HEK293T (cell line): ENCODE results near the gene JAG1.

Experiments
- CTCF ChIA-PET: fragments of 350-600 bp; formaldehyde crosslinking; extraction: SDS; loops from one replicate; lab custom pipeline; 2021; ENCODE audit warnings: antibody characterized with exemption, inconsistent platforms; lab: Yijun Ruan, JAX
- POLR2A ChIA-PET: fragments of 350-600 bp; formaldehyde crosslinking; extraction: SDS; loops from one replicate; lab custom pipeline; 2020; ENCODE audit warnings: antibody characterized with exemption, inconsistent platforms; lab: Yijun Ruan, JAX
- DNase-seq: peaks from one replicate; pipeline ENCODE4 v3.0.0; 2012; ENCODE audit warnings: mixed read lengths; ENCODE audit errors: extremely low spot score
- ARNT ChIP-seq: fragments of 450-650 bp; IDR thresholded peaks from 2 replicates; pipeline ENCODE4 v1.6.1; 2017; ENCODE audit warnings: mild to moderate bottlenecking
- BHLHE40 ChIP-seq: fragments of 450-650 bp; IDR thresholded peaks from 2 replicates; pipeline ENCODE4 v1.6.1; 2016; ENCODE audit warnings: mild to moderate bottlenecking, moderate library complexity, borderline replicate concordance
- CTBP1 ChIP-seq: fragments of 450-650 bp; IDR thresholded peaks from 2 replicates; pipeline ENCODE4 v1.6.1; 2016; ENCODE audit warnings: borderline replicate concordance
- ELF4 ChIP-seq: fragments of 450-650 bp; IDR thresholded peaks from 2 replicates; pipeline ENCODE4 v1.6.1; 2017; ENCODE audit warnings: antibody characterized with exemption
- FOXA1 ChIP-seq: fragments of 450-650 bp; IDR thresholded peaks from 2 replicates; pipeline ENCODE4 v1.6.1; 2016; ENCODE audit warnings: mild to moderate bottlenecking
- FOXK2 ChIP-seq: fragments of 450-650 bp; IDR thresholded peaks from 2 replicates; pipeline ENCODE4 v1.6.1; 2016; ENCODE audit warnings: mild to moderate bottlenecking
- FOXM1 ChIP-seq: fragments of 450-650 bp; IDR thresholded peaks from 2 replicates; pipeline ENCODE4 v1.6.1; 2017; ENCODE audit warnings: mild to moderate bottlenecking, borderline replicate concordance
- HDGF ChIP-seq: fragments of 450-650 bp; IDR thresholded peaks from 2 replicates; pipeline ENCODE4 v1.6.1; 2017; ENCODE audit warnings: antibody characterized with exemption, borderline replicate concordance
- L3MBTL2 ChIP-seq: fragments of 450-650 bp; conservative IDR thresholded peaks from 2 replicates; pipeline ENCODE4 v1.6.1; 2016; ENCODE audit warnings: mild to moderate bottlenecking
- LEF1 ChIP-seq: fragments of 450-650 bp; IDR thresholded peaks from 2 replicates; pipeline ENCODE4 v1.6.1; 2017; ENCODE audit warnings: mild to moderate bottlenecking, borderline replicate concordance
- NFRKB ChIP-seq: fragments of 450-650 bp; IDR thresholded peaks from 2 replicates; pipeline ENCODE4 v1.6.1; 2016; ENCODE audit warnings: mild to moderate bottlenecking, moderate library complexity
- SP1 ChIP-seq: fragments of 450-650 bp; IDR thresholded peaks from 2 replicates; pipeline ENCODE4 v1.6.1; 2017
- SUZ12 ChIP-seq: fragments of 450-650 bp; IDR thresholded peaks from 2 replicates; pipeline ENCODE4 v1.6.1; 2016; ENCODE audit warnings: mild to moderate bottlenecking
- TARDBP ChIP-seq: fragments of 450-650 bp; IDR thresholded peaks from 2 replicates; pipeline ENCODE4 v1.6.1; 2016
- ZNF384 ChIP-seq: fragments of 450-650 bp; IDR thresholded peaks from 2 replicates; pipeline ENCODE4 v1.6.1; 2016
- TF ChIP-seq, protein P1 (sequence below): fragments of 450-650 bp; IDR thresholded peaks from 2 replicates; pipeline ENCODE4 v1.6.1; 2016

JAG1 gene

DNA sequence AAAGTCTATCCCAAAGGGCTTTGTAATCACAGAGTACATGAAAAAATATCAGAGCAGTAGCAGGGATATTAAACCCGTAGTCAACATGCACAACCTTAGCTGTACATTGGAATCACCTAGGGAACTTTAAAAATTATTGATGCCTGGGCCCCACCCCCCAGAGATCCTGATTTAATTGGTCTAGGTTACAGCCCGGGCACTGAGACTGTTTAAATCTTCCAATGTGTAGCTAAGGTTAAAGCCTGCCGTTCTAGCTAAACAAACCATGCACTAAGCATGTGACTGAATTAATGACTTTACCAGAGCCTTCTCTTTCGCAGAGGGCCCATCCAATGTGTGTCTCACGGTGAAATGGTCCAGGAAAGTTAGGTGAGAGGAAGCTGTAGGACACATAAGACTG is 14.1 kb upstream of the JAG1 start:
- no peak for TF ChIP-seq FOXK2
- no peak for TF ChIP-seq FOXA1
- no peak for TF ChIP-seq BHLHE40
- TF ChIP-seq, protein P1, sequence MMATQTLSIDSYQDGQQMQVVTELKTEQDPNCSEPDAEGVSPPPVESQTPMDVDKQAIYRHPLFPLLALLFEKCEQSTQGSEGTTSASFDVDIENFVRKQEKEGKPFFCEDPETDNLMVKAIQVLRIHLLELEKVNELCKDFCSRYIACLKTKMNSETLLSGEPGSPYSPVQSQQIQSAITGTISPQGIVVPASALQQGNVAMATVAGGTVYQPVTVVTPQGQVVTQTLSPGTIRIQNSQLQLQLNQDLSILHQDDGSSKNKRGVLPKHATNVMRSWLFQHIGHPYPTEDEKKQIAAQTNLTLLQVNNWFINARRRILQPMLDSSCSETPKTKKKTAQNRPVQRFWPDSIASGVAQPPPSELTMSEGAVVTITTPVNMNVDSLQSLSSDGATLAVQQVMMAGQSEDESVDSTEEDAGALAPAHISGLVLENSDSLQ, result no peak
- no peak for TF ChIP-seq CTBP1
- no peak for TF ChIP-seq LEF1
- TF ChIP-seq ELF4, result no peak
- no peak for TF ChIP-seq ARNT
- no peak for TF ChIP-seq HDGF
- no peak for TF ChIP-seq TARDBP
- no peak for TF ChIP-seq ZNF384
- no peak for TF ChIP-seq NFRKB
- TF ChIP-seq L3MBTL2, result no peak
- TF ChIP-seq SP1, result no peak
- TF ChIP-seq FOXM1, result no peak
- no peak for TF ChIP-seq SUZ12
- POLR2A ChIA-PET, result no interaction called here
- CTCF ChIA-PET, result no interaction called here

DNA sequence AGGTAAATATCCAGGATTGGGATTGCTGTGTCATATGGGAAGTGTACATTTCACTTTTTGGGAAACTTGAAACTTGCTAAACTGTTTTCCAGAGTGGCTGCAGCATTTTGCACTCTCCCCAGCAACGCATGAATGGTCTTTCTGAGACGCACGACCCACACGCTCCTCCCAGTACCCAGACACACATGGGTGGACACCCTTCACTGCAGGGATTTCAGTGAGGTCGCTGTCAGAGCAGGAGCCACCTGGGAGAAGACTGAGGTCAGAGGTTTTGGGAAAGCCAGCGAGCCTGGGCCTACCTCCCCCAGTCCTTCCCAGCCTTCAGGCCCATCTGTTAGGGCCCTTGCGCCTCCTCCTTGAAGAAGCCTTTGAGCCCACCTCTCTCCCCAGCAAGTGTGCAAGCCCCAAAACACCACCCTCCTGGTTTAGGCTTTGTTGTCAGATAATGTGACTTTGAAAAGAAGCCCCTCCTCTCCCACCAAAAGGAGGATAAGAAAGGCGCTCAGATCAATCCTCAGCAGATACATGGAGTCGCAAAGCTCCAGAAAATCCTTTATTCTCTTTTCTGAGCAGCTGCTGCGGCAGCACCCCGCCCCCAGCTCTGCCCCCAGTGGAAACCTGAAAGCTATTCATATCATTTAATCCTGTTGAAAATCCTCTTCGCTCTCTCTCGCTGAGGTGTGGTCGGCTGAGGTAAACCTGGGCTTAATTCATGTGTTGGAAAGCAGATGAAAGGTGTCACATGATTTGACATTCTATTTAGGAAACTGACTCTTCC is 12.7 kb upstream of the JAG1 start:
- no peak for DNase-seq
- TF ChIP-seq NFRKB (no peak), TARDBP (no peak), SP1 (no peak), FOXK2 (no peak), CTBP1 (no peak), BHLHE40 (no peak), HDGF (no peak), FOXM1 (no peak), L3MBTL2 (no peak)
- TF ChIP-seq, protein P1, result no peak
- ChIA-PET CTCF (interaction anchor here (0.8 kb wide), 1 partner anchor 10 kb away, joined by 3 read pairs; no protein-coding TSS in a partner anchor), POLR2A (no interaction called here)

More for the DNA sequence above, 14.1 kb upstream of the JAG1 start:
- DNase-seq, result no peak

DNA sequence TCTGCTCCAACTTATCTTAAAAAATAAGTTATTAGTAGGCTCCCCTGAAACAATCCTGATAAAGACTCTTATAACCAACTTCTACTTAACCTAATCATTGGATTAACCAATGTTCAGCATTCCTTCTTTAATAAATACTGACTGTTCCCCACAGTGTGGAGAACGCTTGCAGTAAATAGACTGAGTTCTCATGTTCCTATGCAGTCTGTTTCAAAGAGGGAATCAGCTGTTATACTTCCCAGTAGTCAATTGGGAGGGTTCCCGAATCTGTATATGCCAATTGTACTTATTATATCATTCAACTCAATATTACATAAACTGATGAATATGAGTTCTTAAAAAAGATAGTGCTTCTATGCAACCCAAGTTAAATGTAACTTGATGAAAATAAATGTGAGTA is 9.7 kb upstream of the JAG1 start:
- TF ChIP-seq FOXA1 (no peak), ELF4 (no peak), FOXK2 (no peak), BHLHE40 (no peak), L3MBTL2 (no peak), FOXM1 (no peak), NFRKB (no peak)
- TF ChIP-seq, protein P1, result no peak
- ChIA-PET CTCF (no interaction called here), POLR2A (no interaction called here)
- DNase-seq, result no peak

DNA sequence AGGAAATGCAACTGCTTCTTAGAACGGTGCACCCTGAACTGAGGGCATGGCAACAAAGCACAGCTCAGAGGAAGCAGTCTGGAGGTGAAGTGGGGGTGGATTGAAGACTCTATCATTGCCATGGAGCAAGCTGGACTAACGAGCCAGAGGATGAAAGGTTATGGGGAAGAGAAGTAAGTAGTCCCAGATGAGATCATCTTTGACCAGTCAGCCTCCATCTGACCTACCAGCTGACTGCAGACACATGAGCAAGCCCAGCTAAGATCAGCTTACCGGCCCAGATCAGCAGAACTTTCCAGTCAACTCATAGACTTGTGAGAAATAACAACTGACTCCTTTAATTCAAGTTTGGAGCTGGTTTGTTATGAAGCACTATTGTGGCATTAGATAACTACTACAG is 9.1 kb upstream of the JAG1 start:
- POLR2A ChIA-PET, result no interaction called here

DNA sequence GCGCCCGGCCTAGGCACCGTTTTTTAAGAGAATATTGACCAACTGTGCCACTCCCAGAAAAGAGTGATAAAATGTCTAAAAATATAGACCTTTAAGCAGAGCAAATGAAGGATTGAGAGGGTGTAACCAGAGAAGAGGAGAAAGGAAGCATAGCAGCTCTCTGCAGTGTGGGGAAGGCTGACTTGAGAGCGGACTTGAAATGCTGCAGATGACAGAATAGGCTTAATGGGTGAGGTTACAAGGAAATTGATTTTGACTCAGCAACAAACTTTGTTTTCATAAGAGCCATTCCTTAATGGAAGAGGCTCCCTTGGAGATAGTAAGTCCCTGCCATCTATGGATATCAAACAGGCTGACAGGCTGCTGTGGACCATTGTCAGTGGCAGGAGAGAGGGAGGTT is 7.7 kb upstream of the JAG1 start:
- CTCF ChIA-PET, result no interaction called here
- POLR2A ChIA-PET, result no interaction called here

More for the DNA sequence above, 9.1 kb upstream of the JAG1 start:
- DNase-seq, result no peak
- no peak for TF ChIP-seq ELF4
- CTCF ChIA-PET, result interaction anchor here (0.9 kb wide), 1 partner anchor 14 kb away, joined by 3 read pairs; no protein-coding TSS in a partner anchor

More for the DNA sequence above, 7.7 kb upstream of the JAG1 start:
- TF ChIP-seq HDGF, result no peak
- TF ChIP-seq CTBP1, result no peak
- TF ChIP-seq, protein P1, result no peak
- no peak for TF ChIP-seq ARNT
- TF ChIP-seq ELF4, result no peak
- no peak for TF ChIP-seq FOXK2
- TF ChIP-seq L3MBTL2, result no peak
- TF ChIP-seq SP1, result no peak
- TF ChIP-seq FOXA1, result no peak
- no peak for TF ChIP-seq SUZ12
- no peak for TF ChIP-seq TARDBP
- no peak for TF ChIP-seq LEF1
- no peak for TF ChIP-seq BHLHE40
- no peak for DNase-seq
